Left colon (tissue), 2 donors: ENCODE measurements around the gene NDUFS7. TPM values are rescaled to one million over a fixed set of nuclear protein-coding genes. Genes with fewer than 3 reads are reported as not detected.
"Not testable (repeated sequence)": the region's sequence is repeated elsewhere in the genome, so short reads cannot be mapped to it uniquely, and the experiment has no call there.

Source experiments
- ATAC-seq: fragments of 200-7000 bp; cut with Tn5 transposase; one replicate; pipeline ENCODE4 v1.9.1; 2020; ENCODE audit warnings: mild to moderate bottlenecking, moderate library complexity
- DNase-seq, 2 donors: peaks; one replicate each; pipeline ENCODE4 v3.0.0-alpha.2; 2020
- intact Hi-C, 2 donors: fragments of 100-400 bp; cut with DNase I in 1 of 2; cut with micrococcal nuclease in 1 of 2; formaldehyde crosslinking; loops; one replicate each; pipeline versions ENCODE4 v1.11.2 to v1.14.0; 2022; cut with DNase I, micrococcal nuclease
- total RNA-seq, 2 donors: library from RNA; stranded (reverse); fragmentation: NEBNext Ultra II Directional; extraction: Animal tissue kit (Norgen Biotek cat#: 25700); gene quantifications; one replicate each; pipeline ENCODE4 v1.2.1, GENCODE V29; 2021
- donor health status: DM: no; HTN: no; CAD: no.
- donor health status: DM: yes; HTN: yes; CAD: no.

The NDUFS7 gene
- total RNA-seq, 2 donors from 2014 or later: 141 to 178 TPM

DNA sequence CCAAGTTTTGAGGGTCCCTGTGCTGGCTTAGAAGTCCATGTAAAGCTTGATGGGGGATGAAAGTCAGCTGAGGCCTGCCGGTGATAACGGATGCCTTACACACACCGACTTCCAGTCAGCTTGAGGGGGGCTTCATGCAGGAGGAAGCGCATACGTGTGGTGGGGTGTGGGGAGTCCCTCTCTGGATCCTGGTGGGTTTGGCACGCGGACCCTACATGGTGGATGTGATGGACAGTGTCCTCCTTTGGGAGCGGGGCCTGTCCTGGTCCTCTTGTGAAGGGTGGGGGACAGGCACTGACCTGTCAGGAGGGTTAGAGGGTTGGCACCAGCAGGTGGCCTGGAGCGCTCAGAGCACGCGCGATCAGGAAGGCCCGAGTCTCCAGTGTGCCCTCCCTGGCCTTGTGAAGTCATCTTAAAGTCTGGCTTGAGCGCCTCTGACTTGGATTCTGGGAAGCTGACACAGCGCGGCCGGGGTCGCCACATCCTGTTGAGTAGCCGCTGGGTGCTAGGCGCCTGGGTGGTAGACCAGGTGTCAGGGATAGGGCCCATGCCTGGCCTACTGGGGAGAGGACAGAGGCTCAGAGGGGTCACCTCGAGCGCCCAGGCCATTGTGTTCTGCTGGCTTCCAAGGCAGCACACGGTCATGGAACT lies 26.6 kb downstream of the NDUFS7 start:
- intact Hi-C loops: no loop called here
- ATAC-seq (no peak), DNase-seq (no peak)

DNA sequence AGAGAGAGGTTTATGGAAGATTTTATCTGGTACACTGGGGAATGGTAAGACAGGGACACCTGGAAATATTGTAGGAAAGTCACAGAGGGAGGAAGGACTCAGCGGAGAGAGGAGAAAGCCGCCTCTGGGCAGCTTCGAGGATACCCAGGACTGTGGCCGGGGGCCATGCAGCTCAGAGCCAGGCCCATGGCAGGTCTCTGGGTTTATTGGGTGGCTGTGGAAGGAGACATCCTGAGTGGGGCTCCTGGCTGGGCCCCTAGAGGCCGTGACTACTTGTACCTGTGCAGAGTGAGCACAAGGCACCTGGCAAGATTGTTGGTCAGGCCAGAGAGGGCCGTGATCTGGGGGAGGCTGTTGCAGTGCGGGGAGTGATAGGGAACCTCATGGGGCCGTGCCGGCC lies 27.1 kb downstream of the NDUFS7 start:
- ATAC-seq (no peak), DNase-seq (no peak)
- intact Hi-C loops: no loop called here

GRCh38 chr19:1411255-1412191 lies 27.8 kb downstream of the NDUFS7 start:
- DNase-seq (no peak), ATAC-seq (no peak)
- intact Hi-C loops: no loop called here

DNA sequence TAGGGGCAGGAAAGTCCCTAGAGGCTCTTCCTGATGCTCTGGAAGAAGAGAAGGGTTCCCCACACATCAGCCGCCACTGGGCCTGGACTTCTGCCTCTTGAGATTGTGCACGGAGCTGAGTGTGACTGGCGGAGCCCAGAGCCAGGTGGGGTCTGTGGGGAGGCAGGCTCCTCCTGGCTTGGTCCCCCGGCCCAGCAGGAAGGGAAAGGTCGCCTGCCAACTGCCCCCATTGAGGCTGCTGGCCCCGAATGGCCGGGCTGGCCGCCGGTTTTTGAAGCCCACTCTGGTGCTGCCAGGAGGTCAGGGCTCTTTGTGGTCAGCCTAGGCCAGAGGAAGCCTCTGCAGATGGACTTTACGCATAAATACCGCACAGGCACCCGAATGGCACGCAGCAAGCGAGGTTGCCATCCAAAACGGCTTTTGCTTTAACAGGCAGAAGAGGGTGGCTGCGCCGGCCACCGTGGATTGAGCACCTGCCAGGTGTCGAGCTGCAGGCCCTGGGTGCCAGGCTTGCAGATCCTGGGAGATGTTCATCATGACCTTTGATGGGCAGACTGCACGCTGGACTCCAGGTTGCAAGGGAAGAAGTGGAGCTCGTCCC lies 28.7 kb downstream of the NDUFS7 start:
- ATAC-seq: no peak
- intact Hi-C loops: no loop called here
- no peak for DNase-seq

GRCh38 chr19:1412995-1413800 lies 29.5 kb downstream of the NDUFS7 start:
- intact Hi-C loops: no loop called here
- DNase-seq: no peak
- no peak for ATAC-seq

- ATAC-seq (no peak), DNase-seq (no peak)
These were observed 32.5 kb downstream of the NDUFS7 start for GRCh38 chr19:1416014-1416841.

DNA sequence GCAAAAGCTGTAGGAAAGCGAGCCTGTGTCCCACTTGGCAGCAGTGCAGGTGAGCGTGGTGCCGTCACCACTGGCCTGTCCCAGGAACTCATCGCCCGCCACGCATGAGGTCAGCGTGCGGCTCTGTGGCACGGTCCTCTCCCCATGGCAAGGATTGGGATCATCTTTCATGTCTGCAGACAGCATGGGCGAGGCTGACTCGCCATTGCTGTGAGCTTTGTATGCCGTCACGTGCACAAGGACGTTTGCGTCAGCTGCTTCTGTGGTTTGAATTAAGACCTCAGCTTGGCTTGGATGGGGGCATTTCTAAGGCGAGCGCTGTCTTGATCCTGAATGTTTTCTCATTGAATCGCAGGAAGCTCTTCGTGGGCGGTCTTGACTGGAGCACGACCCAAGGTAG lies 33.4 kb downstream of the NDUFS7 start:
- intact Hi-C loops: no loop called here
- DNase-seq (no peak), ATAC-seq (no peak)

More at GRCh38 chr19:1416014-1416841, 32.5 kb downstream of the NDUFS7 start:
- intact Hi-C loops: no loop called here

DNA sequence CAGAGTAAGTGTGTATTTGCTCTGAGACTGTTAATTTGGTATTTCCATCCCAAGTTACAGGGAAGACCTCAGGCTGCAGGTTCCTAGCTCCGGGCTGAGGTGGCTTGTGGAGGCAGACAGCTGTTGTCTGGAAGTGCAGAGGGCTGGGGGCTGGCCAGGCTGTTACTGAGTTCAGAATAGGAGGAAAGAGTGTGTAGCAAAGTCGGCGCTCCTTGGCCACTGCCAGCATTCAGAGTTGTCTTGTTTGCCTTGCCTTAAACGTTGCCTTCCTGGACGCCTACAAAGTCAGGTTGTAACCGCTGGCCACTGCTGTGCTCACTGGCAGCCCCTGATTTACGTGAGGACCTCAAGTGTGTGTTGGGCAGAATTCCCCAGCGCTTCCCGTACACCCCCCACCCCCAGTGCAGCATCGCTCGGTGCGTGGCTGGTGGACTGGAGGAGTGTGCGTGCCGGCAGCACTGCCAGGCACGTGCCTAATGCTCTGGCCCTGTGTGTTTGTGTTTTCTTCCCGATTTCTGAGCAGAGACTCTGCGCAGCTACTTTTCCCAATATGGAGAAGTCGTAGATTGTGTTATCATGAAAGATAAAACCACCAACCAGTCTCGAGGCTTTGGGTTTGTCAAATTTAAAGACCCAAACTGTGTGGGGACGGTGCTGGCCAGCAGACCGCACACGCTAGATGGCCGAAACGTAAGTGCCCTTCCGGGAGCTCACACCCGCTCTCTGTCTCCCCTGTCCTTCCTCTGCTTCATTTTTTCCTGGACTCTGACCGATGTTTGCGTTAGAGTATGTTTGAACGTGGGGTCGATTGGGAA lies 34.2 kb downstream of the NDUFS7 start:
- no peak for ATAC-seq
- intact Hi-C loops: no loop called here
- no peak for DNase-seq

GRCh38 chr19:1418496-1418775 lies 34.7 kb downstream of the NDUFS7 start:
- intact Hi-C loops: no loop called here
- ATAC-seq (no peak), DNase-seq (no peak)

DNA sequence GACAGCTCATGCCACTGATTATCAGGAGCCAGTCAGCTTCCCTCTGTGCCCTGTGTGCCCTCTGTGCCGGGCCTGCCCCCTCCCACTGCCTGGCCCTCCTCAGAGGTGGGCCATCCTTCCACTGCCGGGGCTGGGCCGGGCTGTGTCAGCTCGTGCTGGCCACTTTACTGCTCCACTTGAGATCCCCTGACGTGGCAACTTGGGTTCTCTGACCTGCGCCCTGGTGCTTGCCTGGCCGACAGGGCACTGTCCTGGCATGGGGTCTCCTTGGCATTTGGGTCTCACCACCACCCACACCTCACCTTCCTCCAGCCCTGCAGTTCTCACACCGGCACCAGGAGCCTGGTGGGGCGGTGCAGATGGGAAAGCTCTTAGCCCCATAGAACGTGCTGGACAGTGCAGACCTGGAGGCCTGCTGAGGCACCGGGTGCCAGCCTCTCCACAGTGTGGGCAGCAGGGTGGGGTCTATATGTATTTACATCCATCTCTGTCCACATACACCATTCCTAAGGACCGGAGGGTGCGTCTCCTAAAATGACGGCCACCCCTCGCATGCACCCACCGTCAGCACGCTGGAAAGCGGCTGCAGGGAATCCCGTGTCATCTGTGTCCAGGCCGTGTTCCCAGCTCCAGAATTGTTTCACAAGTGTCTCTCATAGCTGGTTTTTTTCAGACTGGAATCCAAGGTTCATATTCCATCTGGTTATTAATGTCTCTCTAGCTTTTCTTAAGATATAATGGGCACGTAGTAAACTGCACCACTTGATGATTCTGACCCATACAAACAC lies 35.4 kb downstream of the NDUFS7 start:
- no peak for DNase-seq
- no peak for ATAC-seq
- intact Hi-C loops: no loop called here

- intact Hi-C loops, DNase-seq, ATAC-seq: not testable (repeated sequence)
These were observed 36.4 kb downstream of the NDUFS7 start for GRCh38 chr19:1420085-1420484.

GRCh38 chr19:1420590-1420989 lies 36.9 kb downstream of the NDUFS7 start:
- intact Hi-C loops: no loop called here
- ATAC-seq: no peak
- DNase-seq: no peak

DNA sequence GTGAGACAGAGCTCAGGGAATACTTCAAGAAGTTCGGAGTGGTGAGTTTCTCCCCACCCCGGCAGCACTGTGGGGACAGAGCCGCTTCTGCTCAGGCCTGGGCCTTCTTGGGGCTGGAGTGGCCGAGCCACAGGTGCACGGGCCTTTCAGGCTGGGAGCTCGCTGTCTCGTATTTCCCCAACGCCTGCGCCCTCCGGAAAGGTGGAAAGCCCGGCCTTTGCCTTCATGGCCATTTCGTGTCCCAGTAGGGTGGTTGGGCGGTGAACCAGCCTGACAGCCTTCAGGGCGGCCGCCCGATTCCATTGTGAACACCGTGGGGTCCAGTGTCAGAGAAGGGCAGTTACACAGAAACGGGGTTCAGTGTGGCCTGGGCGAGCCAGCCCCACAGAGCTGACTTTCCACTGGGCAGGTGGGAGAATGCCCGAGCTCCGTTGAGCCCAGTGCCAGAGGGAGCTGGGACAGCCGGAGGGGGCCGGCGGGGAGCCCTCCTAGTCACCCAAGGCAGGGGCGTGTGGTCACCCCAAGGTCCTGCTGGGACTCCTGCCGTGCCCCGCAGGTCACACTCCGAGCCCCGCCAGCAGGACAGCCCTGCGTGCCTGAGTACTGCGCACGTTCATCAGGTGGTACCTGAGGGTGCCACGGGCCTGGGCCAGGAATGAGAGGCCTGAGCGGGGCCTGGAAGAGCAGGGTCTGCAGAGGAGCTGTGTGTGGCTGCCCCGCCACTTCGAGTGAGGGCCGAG lies 37.7 kb downstream of the NDUFS7 start:
- ATAC-seq: no peak
- intact Hi-C loops: no loop called here
- no peak for DNase-seq

DNA sequence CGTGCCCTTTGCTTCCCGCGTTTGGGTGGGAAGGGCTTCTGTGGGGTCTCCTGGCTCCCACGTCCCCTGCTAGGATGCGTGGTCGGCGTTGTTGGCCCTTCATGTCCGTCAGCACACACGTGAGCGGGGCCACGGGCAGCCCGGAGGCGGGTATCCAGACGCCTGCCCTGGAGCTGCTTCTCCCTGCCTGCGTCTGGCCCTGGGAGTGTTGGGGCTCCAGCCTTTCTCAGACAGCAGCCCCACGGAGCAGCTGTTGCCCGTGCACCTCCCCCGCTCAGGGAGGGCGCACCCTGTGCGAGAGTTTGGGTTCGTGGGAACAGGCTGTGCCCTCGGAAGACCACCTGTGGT lies 38.2 kb downstream of the NDUFS7 start:
- intact Hi-C loops: no loop called here
- no peak for ATAC-seq
- no peak for DNase-seq

GRCh38 chr19:1422360-1422759 lies 38.7 kb downstream of the NDUFS7 start:
- ATAC-seq (no peak), DNase-seq (no peak)
- intact Hi-C loops: no loop called here

- DNase-seq (no peak), ATAC-seq (no peak)
- intact Hi-C loops: no loop called here
These were observed 39.2 kb downstream of the NDUFS7 start for GRCh38 chr19:1422943-1423342.
